ENCODE data around the gene CMPK1. TPM values are rescaled to one million over a fixed set of nuclear protein-coding genes. Genes with fewer than 3 reads are reported as not detected.

Gene CMPK1
- polyA plus RNA-seq, 1 donor (not counting 4 experiments of a cell fraction or from before 2014, with no cell fraction given), result 63.8 TPM

DNA sequence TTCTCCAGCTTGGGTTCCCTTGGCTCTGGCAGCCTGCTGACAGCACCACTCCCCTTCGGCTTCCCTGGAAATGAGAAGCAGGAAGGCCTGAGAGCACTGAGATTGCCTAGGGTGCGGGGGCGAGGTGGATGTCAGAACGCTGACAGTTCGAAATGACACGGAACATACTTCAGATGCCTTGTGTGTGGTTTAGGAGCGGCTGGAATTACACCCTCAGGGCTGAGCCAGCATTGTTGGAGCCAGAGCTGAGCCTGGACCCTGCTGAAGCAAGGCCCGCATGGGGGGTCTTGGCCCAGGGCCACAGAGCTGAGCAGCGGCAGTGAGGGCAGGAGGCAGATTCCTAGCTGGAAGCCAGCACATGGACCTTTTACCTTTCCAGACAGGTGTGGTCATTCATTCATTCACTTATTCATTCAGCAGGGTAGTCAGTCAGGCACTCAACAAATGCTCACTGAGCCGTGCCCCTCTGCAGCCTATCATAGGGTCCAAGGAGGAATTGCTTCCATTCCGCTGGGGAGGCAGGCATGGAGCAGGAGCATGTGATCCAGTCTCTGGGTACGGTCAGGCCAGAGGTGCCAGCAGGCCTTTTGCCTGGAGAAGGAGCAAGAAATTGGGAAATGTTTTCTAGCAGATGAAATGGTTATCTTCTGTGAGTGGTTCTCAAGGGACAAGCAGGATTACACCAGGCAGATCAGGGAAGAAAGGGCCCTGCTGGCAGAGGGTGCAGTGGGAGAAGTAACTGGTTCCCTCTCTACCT is 75.9 kb downstream of the CMPK1 start:
- Histone ChIP-seq H3K4me3 (ENCODE audit: control insufficient read depth in 2 of 3, extremely low read depth in 1 of 3, insufficient read depth in 2 of 3, low read depth in 1 of 3, low read length in 3 of 3) (no peak overlapping the region), H2AFZ (ENCODE audit: control insufficient read depth, low read length) (no peak overlapping the region), H4K20me1 (ENCODE audit: control insufficient read depth, extremely low read depth, insufficient read depth, low read length) (no peaks in the 10 kb centered on the region), H3K36me3 (ENCODE audit: control insufficient read depth in 2 of 2, extremely low read depth in 1 of 2, insufficient read depth in 2 of 2, low read length in 2 of 2) (no peaks in the 10 kb centered on the region), H3K9me1 (ENCODE audit: control insufficient read depth, extremely low read depth, insufficient read depth, low read length) (no peaks in the 10 kb centered on the region), H3K79me2 (ENCODE audit: control insufficient read depth, insufficient read depth, low read length) (no peaks in the 10 kb centered on the region), H3K9me3 (ENCODE audit: control insufficient read depth, low read depth, low read length) (no peaks in the 10 kb centered on the region), H3K27ac (ENCODE audit: control insufficient read depth, insufficient read depth, low read length) (no peak overlapping the region), H3K4me1 (ENCODE audit: control insufficient read depth, extremely low read depth, insufficient read depth, low read length) (peaks cover 10% of the 10 kb centered on the region), H3K4me2 (ENCODE audit: control insufficient read depth, extremely low read depth, insufficient read depth, low read depth, low read length) (peak overlapping the region; percentile 31), H3K27me3 (ENCODE audit: control insufficient read depth, extremely low read depth, insufficient read depth, low read length) (no peaks in the 10 kb centered on the region), H3K9ac (ENCODE audit: control insufficient read depth, extremely low read depth, insufficient read depth, low read length) (no peak overlapping the region)
- DNase-seq (ENCODE audit: low read depth, low spot score), result no peak
- TF ChIP-seq, protein P1, sequence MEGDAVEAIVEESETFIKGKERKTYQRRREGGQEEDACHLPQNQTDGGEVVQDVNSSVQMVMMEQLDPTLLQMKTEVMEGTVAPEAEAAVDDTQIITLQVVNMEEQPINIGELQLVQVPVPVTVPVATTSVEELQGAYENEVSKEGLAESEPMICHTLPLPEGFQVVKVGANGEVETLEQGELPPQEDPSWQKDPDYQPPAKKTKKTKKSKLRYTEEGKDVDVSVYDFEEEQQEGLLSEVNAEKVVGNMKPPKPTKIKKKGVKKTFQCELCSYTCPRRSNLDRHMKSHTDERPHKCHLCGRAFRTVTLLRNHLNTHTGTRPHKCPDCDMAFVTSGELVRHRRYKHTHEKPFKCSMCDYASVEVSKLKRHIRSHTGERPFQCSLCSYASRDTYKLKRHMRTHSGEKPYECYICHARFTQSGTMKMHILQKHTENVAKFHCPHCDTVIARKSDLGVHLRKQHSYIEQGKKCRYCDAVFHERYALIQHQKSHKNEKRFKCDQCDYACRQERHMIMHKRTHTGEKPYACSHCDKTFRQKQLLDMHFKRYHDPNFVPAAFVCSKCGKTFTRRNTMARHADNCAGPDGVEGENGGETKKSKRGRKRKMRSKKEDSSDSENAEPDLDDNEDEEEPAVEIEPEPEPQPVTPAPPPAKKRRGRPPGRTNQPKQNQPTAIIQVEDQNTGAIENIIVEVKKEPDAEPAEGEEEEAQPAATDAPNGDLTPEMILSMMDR (optimal IDR thresholded peaks at IDR 0.05 in 1 of 3, IDR thresholded peaks at IDR 0.05 in 1 of 3, conservative IDR thresholded peaks at IDR 0.05 in 1 of 3; ENCODE audit: extremely low read depth in 1 of 3, insufficient read depth in 2 of 3, low read length in 3 of 3), result no peak
- TF ChIP-seq EZH2 (IDR thresholded peaks at IDR 0.05; ENCODE audit: low read length), result no peak
- dilution Hi-C loops (cut with MboI; ENCODE audit: extremely low pct_ligation_motif_present, low sequenced_read_pairs), result no loop called here
- FAIRE-seq, result peak; percentile 80

DNA sequence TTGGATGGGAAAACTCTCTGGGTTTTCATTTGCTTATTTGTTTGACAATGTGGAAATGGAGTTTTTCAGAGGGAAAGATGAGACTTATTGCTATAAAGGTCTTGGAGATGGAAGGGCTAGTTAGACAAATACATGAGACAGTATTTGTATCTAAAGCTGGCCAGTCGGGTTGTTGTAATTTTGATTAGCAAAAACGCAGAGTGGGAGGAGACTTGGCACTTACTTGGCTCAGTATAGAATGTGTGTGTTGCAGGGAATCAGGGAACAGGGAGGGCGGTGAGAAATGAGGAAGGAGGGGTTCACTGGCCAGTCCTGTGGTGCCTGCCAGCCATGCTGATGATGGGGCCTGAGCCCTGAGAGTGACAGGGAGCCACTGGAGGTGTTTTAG is 76.5 kb downstream of the CMPK1 start:
- dilution Hi-C loops (cut with MboI; ENCODE audit: extremely low pct_ligation_motif_present, low sequenced_read_pairs), result no loop called here
- peaks cover 10% of the 10 kb centered on the region for H3K4me1 ChIP-seq (ENCODE audit: control insufficient read depth, extremely low read depth, insufficient read depth, low read length)
- no peak overlapping the region for H3K9ac ChIP-seq (ENCODE audit: control insufficient read depth, extremely low read depth, insufficient read depth, low read length)
- TF ChIP-seq, protein P1 (optimal IDR thresholded peaks at IDR 0.05 in 1 of 3, IDR thresholded peaks at IDR 0.05 in 1 of 3, conservative IDR thresholded peaks at IDR 0.05 in 1 of 3; ENCODE audit: extremely low read depth in 1 of 3, insufficient read depth in 2 of 3, low read length in 3 of 3), result no peak
- no peak for TF ChIP-seq EZH2 (IDR thresholded peaks at IDR 0.05; ENCODE audit: low read length)
- H2AFZ ChIP-seq (ENCODE audit: control insufficient read depth, low read length), result no peak overlapping the region
- no peaks in the 10 kb centered on the region for H3K9me1 ChIP-seq (ENCODE audit: control insufficient read depth, extremely low read depth, insufficient read depth, low read length)
- H3K36me3 ChIP-seq (ENCODE audit: control insufficient read depth in 2 of 2, extremely low read depth in 1 of 2, insufficient read depth in 2 of 2, low read length in 2 of 2), result no peaks in the 10 kb centered on the region
- H3K4me2 ChIP-seq (ENCODE audit: control insufficient read depth, extremely low read depth, insufficient read depth, low read depth, low read length), result no peak overlapping the region
- H3K27ac ChIP-seq (ENCODE audit: control insufficient read depth, insufficient read depth, low read length), result no peak overlapping the region
- FAIRE-seq (no peak), DNase-seq (ENCODE audit: low read depth, low spot score) (no peak)
- H4K20me1 ChIP-seq (ENCODE audit: control insufficient read depth, extremely low read depth, insufficient read depth, low read length), result no peaks in the 10 kb centered on the region
- no peaks in the 10 kb centered on the region for H3K79me2 ChIP-seq (ENCODE audit: control insufficient read depth, insufficient read depth, low read length)
- H3K4me3 ChIP-seq (ENCODE audit: control insufficient read depth in 2 of 3, extremely low read depth in 1 of 3, insufficient read depth in 2 of 3, low read depth in 1 of 3, low read length in 3 of 3), result no peak overlapping the region
- H3K9me3 ChIP-seq (ENCODE audit: control insufficient read depth, low read depth, low read length), result no peaks in the 10 kb centered on the region
- H3K27me3 ChIP-seq (ENCODE audit: control insufficient read depth, extremely low read depth, insufficient read depth, low read length), result peaks cover 3% of the 10 kb centered on the region
